ENCODE results near the gene RNF217.

Gene RNF217

DNA sequence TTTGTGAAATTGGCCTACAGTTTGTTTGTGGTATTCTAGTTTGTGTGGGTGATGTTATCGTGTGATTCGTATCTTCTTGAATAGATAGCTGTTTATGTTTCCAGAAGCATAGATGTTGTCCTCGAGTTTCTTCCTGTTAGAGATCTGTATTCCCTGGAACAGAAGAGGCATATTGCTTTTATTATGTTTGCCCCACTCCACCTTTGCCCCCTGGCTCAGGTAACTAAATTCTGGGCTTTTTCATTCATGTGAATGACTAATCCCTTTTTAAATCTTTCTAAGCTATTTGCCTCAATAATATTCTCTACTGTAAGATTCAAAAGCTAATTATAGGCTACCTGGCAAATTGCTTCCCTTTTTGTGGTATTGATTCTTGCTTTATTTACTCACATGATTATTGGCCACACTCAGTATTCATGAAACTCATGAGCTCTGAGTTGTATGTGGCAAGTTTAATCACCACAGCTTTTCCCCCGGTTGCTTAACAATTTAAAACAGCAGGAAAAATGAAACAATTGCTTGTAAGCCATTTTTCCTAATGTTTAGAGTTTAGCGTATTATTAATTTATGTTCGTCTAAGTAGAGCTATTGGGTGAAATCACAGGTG, 12.6 kb downstream of the RNF217 start:
- Histone ChIP-seq H3K4me1 (ENCODE audit: control insufficient read depth, insufficient read depth, low read length, unreplicated experiment) (peaks cover 25% of the 10 kb centered on the region), H3K27me3 (ENCODE audit: insufficient read depth, low read length) (no peaks in the 10 kb centered on the region), H3K27ac (ENCODE audit: low read depth, low read length) (no peak overlapping the region), H2AFZ (ENCODE audit: low read length, unreplicated experiment) (no peak overlapping the region), H3K36me3 (ENCODE audit: insufficient read depth, low read length) (peaks cover 70% of the 10 kb centered on the region), H3K4me3 (ENCODE audit: low read depth, low read length) (no peak overlapping the region), H3K79me2 (ENCODE audit: control insufficient read depth, insufficient read depth, low read length, unreplicated experiment) (peaks cover 73% of the 10 kb centered on the region)

DNA sequence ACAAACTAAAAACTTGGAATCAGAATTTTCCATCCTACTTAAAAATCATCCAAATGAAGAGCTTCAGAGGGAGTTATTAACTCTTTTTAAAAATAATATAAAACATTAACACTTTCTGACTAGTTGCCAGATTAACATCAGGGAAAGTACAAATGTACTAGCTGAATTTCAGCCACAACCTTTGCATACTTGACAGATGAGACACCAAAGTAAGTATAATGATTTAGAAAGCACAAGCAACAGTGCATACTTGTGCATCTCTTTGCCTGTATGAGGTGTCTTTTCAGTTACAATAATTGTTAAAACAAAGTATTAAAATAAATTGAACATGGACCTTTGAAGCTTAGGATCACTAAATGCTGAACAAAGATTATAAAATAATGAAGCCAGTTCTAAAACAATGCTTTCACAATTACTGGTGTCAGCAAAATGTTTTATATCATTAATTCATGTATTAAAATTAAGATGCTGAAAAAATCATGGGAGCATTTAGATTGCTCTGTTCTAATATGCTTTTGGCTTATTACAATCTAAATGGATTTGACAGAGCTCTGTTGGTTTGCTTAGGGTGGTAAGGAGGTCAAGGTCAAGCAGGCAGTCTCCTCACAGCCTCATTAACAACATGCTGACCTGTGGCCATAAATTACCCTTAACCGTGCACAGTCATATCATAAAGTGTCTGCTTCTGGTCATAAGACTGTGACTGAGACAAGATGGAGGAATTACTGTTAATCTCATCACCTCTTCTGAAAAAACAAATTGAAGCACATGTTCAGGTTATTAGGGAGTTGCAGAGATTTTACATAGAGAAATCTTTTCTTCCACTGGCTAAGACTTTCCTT, 15.1 kb downstream of the RNF217 start:
- H3K27me3 ChIP-seq (ENCODE audit: insufficient read depth, low read length), result no peaks in the 10 kb centered on the region
- peaks cover 20% of the 10 kb centered on the region for H3K4me1 ChIP-seq (ENCODE audit: control insufficient read depth, insufficient read depth, low read length, unreplicated experiment)
- no peak overlapping the region for H3K27ac ChIP-seq (ENCODE audit: low read depth, low read length)
- no peak overlapping the region for H2AFZ ChIP-seq (ENCODE audit: low read length, unreplicated experiment)
- H3K4me3 ChIP-seq (ENCODE audit: low read depth, low read length), result no peak overlapping the region
- peaks cover 63% of the 10 kb centered on the region for H3K36me3 ChIP-seq (ENCODE audit: insufficient read depth, low read length)
- peaks cover 76% of the 10 kb centered on the region for H3K79me2 ChIP-seq (ENCODE audit: control insufficient read depth, insufficient read depth, low read length, unreplicated experiment)

DNA sequence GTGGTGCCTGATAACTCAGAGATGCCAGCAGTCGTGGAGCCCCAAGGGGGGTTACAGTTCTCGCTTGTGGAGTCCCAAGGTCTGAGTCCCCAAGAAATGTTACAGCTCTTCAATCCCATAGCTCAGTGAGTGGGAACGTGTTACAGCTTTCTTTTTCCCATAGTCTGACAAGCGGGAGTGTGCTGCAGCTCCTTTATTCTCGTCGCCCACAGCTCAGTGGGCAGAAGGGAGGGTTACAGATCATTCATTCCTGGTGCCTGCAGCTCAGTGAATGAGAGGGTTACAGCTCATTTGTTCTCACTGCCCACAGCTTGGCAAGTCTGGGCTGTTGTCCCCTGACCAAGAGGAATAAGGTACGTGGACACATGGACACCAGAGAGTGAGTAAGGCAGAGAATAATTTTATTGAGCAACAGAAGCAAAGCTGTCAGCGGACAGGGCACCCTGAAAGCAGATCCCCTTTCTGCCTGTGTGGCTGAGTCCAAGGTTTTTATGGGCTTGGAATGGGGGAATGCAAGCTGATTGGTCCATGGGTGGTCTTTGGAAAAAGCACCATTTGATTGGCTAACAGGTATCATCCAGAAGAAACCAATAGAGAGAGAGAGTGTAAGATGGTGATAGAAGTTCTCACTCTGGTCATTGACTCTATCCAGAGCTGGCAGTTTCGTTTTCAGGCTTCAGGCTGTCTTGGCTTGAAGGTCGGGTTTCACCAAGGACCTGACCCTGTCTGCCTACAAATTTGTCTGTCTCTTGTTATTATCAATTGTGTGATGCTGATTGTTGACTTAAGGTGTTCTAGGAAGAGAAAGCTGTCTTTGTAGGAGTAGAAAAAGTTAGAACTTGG, 16.4 kb downstream of the RNF217 start:
- no peak overlapping the region for H3K4me3 ChIP-seq (ENCODE audit: low read depth, low read length)
- H3K79me2 ChIP-seq (ENCODE audit: control insufficient read depth, insufficient read depth, low read length, unreplicated experiment), result peaks cover 70% of the 10 kb centered on the region
- H3K36me3 ChIP-seq (ENCODE audit: insufficient read depth, low read length), result peaks cover 49% of the 10 kb centered on the region
- H2AFZ ChIP-seq (ENCODE audit: low read length, unreplicated experiment), result no peak overlapping the region
- H3K27ac ChIP-seq (ENCODE audit: low read depth, low read length), result no peak overlapping the region
- peaks cover 29% of the 10 kb centered on the region for H3K4me1 ChIP-seq (ENCODE audit: control insufficient read depth, insufficient read depth, low read length, unreplicated experiment)
- H3K27me3 ChIP-seq (ENCODE audit: insufficient read depth, low read length), result no peaks in the 10 kb centered on the region

DNA sequence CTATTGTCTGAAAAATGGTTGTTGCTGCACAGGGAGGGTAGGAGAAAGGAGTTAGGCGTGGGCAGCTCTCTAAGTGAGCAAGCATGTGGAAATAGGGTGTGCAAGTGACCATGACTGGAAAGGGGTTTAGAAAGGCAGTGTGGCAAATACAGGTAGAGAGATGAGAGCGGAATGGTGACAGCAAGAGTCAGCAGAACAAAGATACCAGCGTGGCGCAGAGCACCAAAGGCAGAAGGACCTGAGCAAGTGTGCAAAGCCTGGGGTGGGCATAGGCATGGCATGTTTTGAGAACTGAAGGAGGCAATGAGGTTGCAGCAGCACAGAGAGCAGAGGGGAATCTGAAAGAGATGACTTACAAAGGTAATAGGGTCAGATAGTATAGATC, 17.0 kb downstream of the RNF217 start:
- H3K79me2 ChIP-seq (ENCODE audit: control insufficient read depth, insufficient read depth, low read length, unreplicated experiment), result peaks cover 72% of the 10 kb centered on the region
- H3K4me1 ChIP-seq (ENCODE audit: control insufficient read depth, insufficient read depth, low read length, unreplicated experiment), result peaks cover 35% of the 10 kb centered on the region
- no peak overlapping the region for H3K27ac ChIP-seq (ENCODE audit: low read depth, low read length)
- H2AFZ ChIP-seq (ENCODE audit: low read length, unreplicated experiment), result no peak overlapping the region
- no peak overlapping the region for H3K4me3 ChIP-seq (ENCODE audit: low read depth, low read length)
- no peaks in the 10 kb centered on the region for H3K27me3 ChIP-seq (ENCODE audit: insufficient read depth, low read length)
- H3K36me3 ChIP-seq (ENCODE audit: insufficient read depth, low read length), result peaks cover 45% of the 10 kb centered on the region

DNA sequence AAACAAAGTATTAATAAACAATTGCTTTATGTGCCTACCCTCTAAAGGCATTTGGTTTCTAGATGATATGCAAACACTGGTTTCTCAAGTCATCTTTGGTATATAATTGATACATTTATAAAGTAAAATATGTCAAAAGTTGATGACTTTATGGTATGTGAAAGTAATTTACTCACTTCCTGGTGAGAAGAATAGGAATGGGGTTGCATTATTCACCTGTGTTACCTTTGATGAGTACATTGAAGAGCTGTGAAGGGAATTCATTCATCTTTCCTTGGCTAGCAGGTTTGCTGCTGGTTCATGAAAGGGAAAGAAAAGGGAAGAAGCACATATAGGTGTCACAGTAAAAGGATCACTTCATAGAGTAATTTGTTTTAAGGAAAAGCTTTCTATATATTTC, 20.4 kb downstream of the RNF217 start:
- Histone ChIP-seq H3K4me3 (ENCODE audit: low read depth, low read length) (no peak overlapping the region), H3K36me3 (ENCODE audit: insufficient read depth, low read length) (peaks cover 25% of the 10 kb centered on the region), H2AFZ (ENCODE audit: low read length, unreplicated experiment) (no peak overlapping the region), H3K27ac (ENCODE audit: low read depth, low read length) (peak overlapping the region; percentile 71; the same call in 1 of the 2 replicates), H3K79me2 (ENCODE audit: control insufficient read depth, insufficient read depth, low read length, unreplicated experiment) (peaks cover 78% of the 10 kb centered on the region), H3K4me1 (ENCODE audit: control insufficient read depth, insufficient read depth, low read length, unreplicated experiment) (peaks cover 44% of the 10 kb centered on the region), H3K27me3 (ENCODE audit: insufficient read depth, low read length) (no peaks in the 10 kb centered on the region)

DNA sequence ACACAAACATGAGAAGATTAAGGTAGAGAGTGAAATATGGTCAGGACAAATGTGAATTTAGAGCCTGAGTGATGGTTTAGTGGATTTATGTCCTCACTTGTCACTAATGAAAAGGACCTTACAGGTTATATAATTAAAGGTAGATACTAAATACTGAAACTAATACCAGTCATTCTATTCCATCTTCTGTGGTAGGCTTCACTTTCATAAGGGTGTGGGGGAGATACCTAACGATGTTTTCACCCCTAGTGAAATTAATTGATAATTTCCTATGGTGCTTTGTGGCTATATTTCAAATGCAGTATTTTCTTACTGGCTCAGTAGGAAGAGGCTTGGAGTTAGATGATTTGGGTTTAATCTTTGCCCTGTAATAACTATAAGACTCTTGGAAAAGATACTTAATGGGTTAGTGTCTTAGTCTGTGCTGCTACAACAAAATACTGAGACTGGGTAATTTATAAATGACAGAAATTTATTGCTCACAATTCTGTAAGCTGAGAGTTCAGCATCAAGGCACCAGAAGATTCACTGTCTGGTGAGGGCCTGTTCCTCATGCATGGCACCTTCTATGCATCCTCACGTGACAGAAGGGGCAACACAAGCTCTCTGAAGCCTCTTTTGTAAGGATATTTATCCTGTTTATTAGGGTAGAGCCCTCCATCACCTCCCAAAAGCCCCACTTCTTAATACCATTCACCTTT, 21.3 kb downstream of the RNF217 start:
- no peak overlapping the region for H3K4me3 ChIP-seq (ENCODE audit: low read depth, low read length)
- H3K27ac ChIP-seq (ENCODE audit: low read depth, low read length), result peak overlapping the region; percentile 71
- no peaks in the 10 kb centered on the region for H3K27me3 ChIP-seq (ENCODE audit: insufficient read depth, low read length)
- peaks cover 44% of the 10 kb centered on the region for H3K4me1 ChIP-seq (ENCODE audit: control insufficient read depth, insufficient read depth, low read length, unreplicated experiment)
- H3K79me2 ChIP-seq (ENCODE audit: control insufficient read depth, insufficient read depth, low read length, unreplicated experiment), result peaks cover 78% of the 10 kb centered on the region
- H3K36me3 ChIP-seq (ENCODE audit: insufficient read depth, low read length), result peaks cover 17% of the 10 kb centered on the region
- no peak overlapping the region for H2AFZ ChIP-seq (ENCODE audit: low read length, unreplicated experiment)

DNA sequence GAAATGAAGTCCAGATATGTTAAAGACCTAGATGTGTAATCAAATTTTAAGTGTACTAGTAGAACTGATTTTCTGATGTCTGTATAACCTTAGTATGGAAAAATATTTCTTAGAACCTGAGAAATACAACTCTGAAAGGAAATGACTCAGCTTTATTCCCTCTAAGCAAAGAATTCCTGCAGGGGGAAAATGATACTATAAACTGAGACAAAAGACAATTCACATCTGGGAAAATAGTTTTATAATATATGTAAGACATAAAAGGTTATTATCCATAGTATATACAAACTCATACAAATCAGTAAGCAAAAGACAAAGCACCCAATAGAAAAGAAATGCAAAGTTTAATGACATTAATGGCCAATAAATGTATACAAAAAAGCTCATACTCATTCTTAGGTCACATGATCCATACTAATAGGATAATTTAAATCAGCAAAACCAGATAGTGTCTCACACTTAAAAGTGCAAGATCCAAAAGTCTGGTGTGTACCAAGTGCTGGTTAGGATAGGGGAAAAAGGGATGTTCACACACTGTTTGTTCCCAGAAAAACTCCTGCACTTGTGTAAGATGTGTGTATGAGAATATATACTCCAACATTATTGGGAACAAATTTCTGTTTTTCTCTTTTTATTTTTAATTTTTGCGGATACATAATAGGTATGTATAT, 22.6 kb downstream of the RNF217 start:
- Histone ChIP-seq H3K27ac (ENCODE audit: low read depth, low read length) (peak overlapping the region; percentile 71), H3K4me3 (ENCODE audit: low read depth, low read length) (peak overlapping the region; percentile 29), H2AFZ (ENCODE audit: low read length, unreplicated experiment) (peak overlapping the region; percentile 10), H3K36me3 (ENCODE audit: insufficient read depth, low read length) (peaks cover 10% of the 10 kb centered on the region), H3K27me3 (ENCODE audit: insufficient read depth, low read length) (no peaks in the 10 kb centered on the region), H3K79me2 (ENCODE audit: control insufficient read depth, insufficient read depth, low read length, unreplicated experiment) (peaks cover 80% of the 10 kb centered on the region), H3K4me1 (ENCODE audit: control insufficient read depth, insufficient read depth, low read length, unreplicated experiment) (peaks cover 44% of the 10 kb centered on the region)

DNA sequence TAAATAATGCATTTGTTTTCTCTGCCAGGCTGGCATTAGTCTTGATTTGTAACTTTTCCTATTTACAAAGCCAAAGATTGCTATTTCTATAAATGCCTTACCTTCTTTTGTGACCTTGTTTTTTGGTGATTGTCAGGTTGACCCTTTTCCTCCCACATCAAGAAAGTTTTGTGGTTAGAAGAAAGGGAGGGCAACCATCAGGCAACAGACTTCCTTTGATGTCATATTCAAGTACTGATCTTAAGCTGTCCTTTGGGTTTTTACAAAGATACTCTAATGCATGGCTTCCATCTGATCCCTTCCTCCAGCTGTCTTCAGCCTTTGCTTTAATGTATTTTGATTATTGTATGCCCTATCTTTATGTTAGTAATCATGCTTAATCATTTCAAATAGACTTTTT, 23.9 kb downstream of the RNF217 start:
- Histone ChIP-seq H3K27me3 (ENCODE audit: insufficient read depth, low read length) (no peaks in the 10 kb centered on the region), H3K27ac (ENCODE audit: low read depth, low read length) (no peak overlapping the region), H3K4me1 (ENCODE audit: control insufficient read depth, insufficient read depth, low read length, unreplicated experiment) (peaks cover 44% of the 10 kb centered on the region), H3K36me3 (ENCODE audit: insufficient read depth, low read length) (peaks cover 7% of the 10 kb centered on the region; the same call in 1 of the 2 replicates), H3K4me3 (ENCODE audit: low read depth, low read length) (no peak overlapping the region), H2AFZ (ENCODE audit: low read length, unreplicated experiment) (no peak overlapping the region), H3K79me2 (ENCODE audit: control insufficient read depth, insufficient read depth, low read length, unreplicated experiment) (peaks cover 79% of the 10 kb centered on the region)

DNA sequence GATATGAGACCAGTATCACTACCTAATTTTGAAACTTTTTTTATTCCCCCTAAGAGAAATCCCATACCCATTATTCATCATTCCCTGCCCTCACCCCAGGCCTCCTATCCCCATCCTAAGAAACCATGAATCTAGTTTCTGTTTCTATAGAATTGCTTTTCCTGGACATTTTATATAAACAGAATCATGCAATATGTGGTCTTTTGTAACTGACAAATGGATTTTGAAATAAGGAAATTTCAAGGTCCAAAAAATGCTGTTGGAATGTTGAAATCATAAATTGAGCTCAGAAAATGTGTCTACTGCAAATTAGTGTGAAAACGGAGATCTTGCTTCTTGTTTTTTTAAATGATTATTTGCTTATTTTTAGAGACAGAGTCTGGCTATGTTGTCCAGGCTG, 25.1 kb downstream of the RNF217 start:
- Histone ChIP-seq H3K27ac (ENCODE audit: low read depth, low read length) (no peak overlapping the region), H2AFZ (ENCODE audit: low read length, unreplicated experiment) (no peak overlapping the region), H3K79me2 (ENCODE audit: control insufficient read depth, insufficient read depth, low read length, unreplicated experiment) (peaks cover 80% of the 10 kb centered on the region), H3K4me1 (ENCODE audit: control insufficient read depth, insufficient read depth, low read length, unreplicated experiment) (peaks cover 40% of the 10 kb centered on the region), H3K27me3 (ENCODE audit: insufficient read depth, low read length) (no peaks in the 10 kb centered on the region), H3K36me3 (ENCODE audit: insufficient read depth, low read length) (peaks cover 7% of the 10 kb centered on the region; the same call in 1 of the 2 replicates), H3K4me3 (ENCODE audit: low read depth, low read length) (no peak overlapping the region)
